ENCODE measurements around the gene HS3ST6. TPM values are rescaled to one million over a fixed set of nuclear protein-coding genes. Genes with fewer than 3 reads are reported as not detected.
"Not testable (repeated sequence)": the region's sequence is repeated elsewhere in the genome, so short reads cannot be mapped to it uniquely, and the experiment has no call there.

Gene HS3ST6
- total and polyA plus RNA-seq, 2 donors (not counting 3 experiments of a cell fraction or from before 2014, with no cell fraction given), result not detected

GRCh38 chr16:1881172-1881571, 37.0 kb downstream of the HS3ST6 start:
- CTCF ChIA-PET; POLR2A ChIA-PET; H3K79me2 ChIP-seq (ENCODE audit: control insufficient read depth, insufficient read depth, low read length); BruUV-seq (replicated peaks); H4K20me1 ChIP-seq (replicated peaks; ENCODE audit: control insufficient read depth, extremely low read depth, insufficient read depth, low read length); FAIRE-seq; H3K9me1 ChIP-seq (replicated peaks; ENCODE audit: control insufficient read depth, extremely low read depth, insufficient read depth, low read length); H3K27me3 ChIP-seq (ENCODE audit: control insufficient read depth in 2 of 2, insufficient read depth in 2 of 2, low read length in 2 of 2); H3K36me3 ChIP-seq (ENCODE audit: control insufficient read depth in 2 of 2, extremely low read depth in 1 of 2, insufficient read depth in 2 of 2, low read length in 2 of 2); H3K4me3 ChIP-seq (replicated peaks in 1 of 3; ENCODE audit: insufficient read depth in 1 of 3, low read depth in 1 of 3, low read length in 3 of 3); H3K9ac ChIP-seq (replicated peaks; ENCODE audit: extremely low read depth, insufficient read depth, low read length); dilution Hi-C loops (cut with MboI; ENCODE audit: extremely low pct_ligation_motif_present, low sequenced_read_pairs); DNase-seq (ENCODE audit: low read depth, low spot score); H2AFZ ChIP-seq (ENCODE audit: low read depth, low read length); H3K4me2 ChIP-seq (ENCODE audit: insufficient read depth, low read length); intact Hi-C loops (cut with micrococcal nuclease); H3K27ac ChIP-seq (ENCODE audit: insufficient read depth, low read depth, low read length); H3K4me1 ChIP-seq (ENCODE audit: control insufficient read depth, extremely low read depth, insufficient read depth, low read length); H3K9me3 ChIP-seq (replicated peaks; ENCODE audit: control insufficient read depth, insufficient read depth, low read length): not testable (repeated sequence)

- H3K9me3 ChIP-seq (replicated peaks; ENCODE audit: control insufficient read depth, insufficient read depth, low read length), result no peaks in the 10 kb centered on the region
- dilution Hi-C loops (cut with MboI; ENCODE audit: extremely low pct_ligation_motif_present, low sequenced_read_pairs), result no loop called here
- no peak overlapping the region for H3K27ac ChIP-seq (ENCODE audit: insufficient read depth, low read depth, low read length)
- H2AFZ ChIP-seq (ENCODE audit: low read depth, low read length), result no peak overlapping the region
- no peaks in the 10 kb centered on the region for H3K79me2 ChIP-seq (ENCODE audit: control insufficient read depth, insufficient read depth, low read length)
- BruUV-seq (replicated peaks), result no TSS peak
- no peak for FAIRE-seq
- intact Hi-C loops (cut with micrococcal nuclease), result no loop called here
- POLR2A ChIA-PET, result no interaction called here
- peaks cover 5 to 13% of the 10 kb centered on the region in 2 experiments for H3K27me3 ChIP-seq (ENCODE audit: control insufficient read depth in 2 of 2, insufficient read depth in 2 of 2, low read length in 2 of 2)
- H3K9me1 ChIP-seq (replicated peaks; ENCODE audit: control insufficient read depth, extremely low read depth, insufficient read depth, low read length), result no peaks in the 10 kb centered on the region
- no peak for TF ChIP-seq MAX (IDR thresholded peaks at IDR 0.05; ENCODE audit: insufficient read depth, insufficient read length)
- TF ChIP-seq GATA2 (IDR thresholded peaks at IDR 0.05; ENCODE audit: insufficient read depth, insufficient read length, low read depth, low read length), result no peak
- TF ChIP-seq MYC (IDR thresholded peaks at IDR 0.05; ENCODE audit: low read depth, low read length), result no peak
- no peak for TF ChIP-seq POLR2A (IDR thresholded peaks at IDR 0.05; ENCODE audit: low read depth, low read length)
- no peak for TF ChIP-seq EZH2 (IDR thresholded peaks at IDR 0.05; ENCODE audit: borderline replicate concordance, low read depth, low read length, severe bottlenecking)
- TF ChIP-seq POLR2AphosphoS5 (IDR thresholded peaks at IDR 0.05; ENCODE audit: insufficient read depth, low read depth, low read length), result no peak
- TF ChIP-seq FOS (IDR thresholded peaks at IDR 0.05; ENCODE audit: borderline replicate concordance, insufficient read depth, low read length), result no peak
- TF ChIP-seq CTCF (IDR thresholded peaks at IDR 0.05; ENCODE audit: extremely low read depth in 1 of 2, insufficient read depth in 1 of 2, low read depth in 1 of 2, low read length in 2 of 2), result no peak
- TF ChIP-seq JUN (IDR thresholded peaks at IDR 0.05; ENCODE audit: borderline replicate concordance, insufficient read depth, insufficient read length, low read depth), result no peak
- H3K4me2 ChIP-seq (ENCODE audit: insufficient read depth, low read length), result no peak overlapping the region
- no peak overlapping the region for H3K4me3 ChIP-seq (replicated peaks in 1 of 3; ENCODE audit: insufficient read depth in 1 of 3, low read depth in 1 of 3, low read length in 3 of 3)
- H3K9ac ChIP-seq (replicated peaks; ENCODE audit: extremely low read depth, insufficient read depth, low read length), result no peak overlapping the region
- CTCF ChIA-PET, result interaction anchor here (1.0 to 1.8 kb wide), 4 partner anchors 13 to 18 kb away, joined by 3 to 4 read pairs (median 4); no protein-coding TSS in a partner anchor
- no peak for DNase-seq (ENCODE audit: low read depth, low spot score)
- no peaks in the 10 kb centered on the region for H3K36me3 ChIP-seq (ENCODE audit: control insufficient read depth in 2 of 2, extremely low read depth in 1 of 2, insufficient read depth in 2 of 2, low read length in 2 of 2)
- H3K4me1 ChIP-seq (ENCODE audit: control insufficient read depth, extremely low read depth, insufficient read depth, low read length), result no peaks in the 10 kb centered on the region
- H4K20me1 ChIP-seq (replicated peaks; ENCODE audit: control insufficient read depth, extremely low read depth, insufficient read depth, low read length), result no peaks in the 10 kb centered on the region
Measured at GRCh38 chr16:1879477-1879876, 38.7 kb downstream of the HS3ST6 start.
